CD4-positive, CD25-positive, alpha-beta regulatory T cell (primary cell): ENCODE results near the gene RHOXF2B. TPM values are rescaled to one million over a fixed set of nuclear protein-coding genes. Genes with fewer than 3 reads are reported as not detected.
"Not testable (repeated sequence)": the region's sequence is repeated elsewhere in the genome, so short reads cannot be mapped to it uniquely, and the experiment has no call there.

Source experiments
- ATAC-seq, 2 donors: fragments of 150-1000 bp; cut with Tn5 transposase; one replicate each; pipeline ENCODE4 v1.10.0; 2021; ENCODE audit warnings: low read depth in 2 of 2, moderate number of reproducible peaks in 2 of 2, moderate library complexity in 1 of 2
- DNase-seq, 3 donors: peaks; one replicate each; pipeline versions ENCODE4 v3.0.0 to v3.0.0-alpha.2; 2012 to 2022; ENCODE audit warnings: mixed read lengths in 1 of 3
- H3K27ac ChIP-seq: one replicate; pipeline ENCODE4 v1.7.0; 2013; ENCODE audit warnings: mild to moderate bottlenecking, low read length; ENCODE audit not compliant: insufficient read depth, poor library complexity, severe bottlenecking
- H3K27me3 ChIP-seq: one replicate; pipeline ENCODE4 v1.7.0; 2013; ENCODE audit warnings: low read length; ENCODE audit not compliant: control insufficient read depth, insufficient read depth
- H3K36me3 ChIP-seq: one replicate; pipeline ENCODE4 v1.7.0; 2013; ENCODE audit warnings: mild to moderate bottlenecking, low read length, moderate library complexity; ENCODE audit not compliant: control insufficient read depth, insufficient read depth
- H3K4me1 ChIP-seq: 2 replicates; pipeline ENCODE4 v1.7.0; 2013; ENCODE audit warnings: mild to moderate bottlenecking, low read length; ENCODE audit not compliant: insufficient read depth, control insufficient read depth, poor library complexity, severe bottlenecking
- H3K4me3 ChIP-seq: one replicate; pipeline ENCODE4 v1.7.0; 2013; ENCODE audit warnings: low read depth, mild to moderate bottlenecking, low read length, moderate library complexity
- H3K9me3 ChIP-seq, 2 experiments: 1 replicate in 1 of 2; 2 replicates in 1 of 2; pipeline ENCODE4 v1.7.0; 2013; ENCODE audit warnings: low read length in 2 of 2, mild to moderate bottlenecking in 1 of 2, moderate library complexity in 1 of 2; ENCODE audit not compliant: control insufficient read depth in 2 of 2
- H3K27ac Mint-ChIP-seq, 3 donors: one replicate each; pipeline ENCODE4 v1.8.0; 2020 to 2022; ENCODE audit warnings: mild to moderate bottlenecking in 3 of 3, mixed read lengths in 3 of 3, moderate library complexity in 2 of 3
- H3K27me3 Mint-ChIP-seq: one replicate; pipeline ENCODE4 v1.8.0; 2022; ENCODE audit warnings: mild to moderate bottlenecking, mixed read lengths
- H3K36me3 Mint-ChIP-seq: one replicate; pipeline ENCODE4 v1.8.0; 2020; ENCODE audit warnings: mixed read lengths
- H3K4me1 Mint-ChIP-seq, 4 donors: one replicate each; pipeline ENCODE4 v1.8.0; 2020 to 2022; ENCODE audit warnings: mixed read lengths in 4 of 4, mild to moderate bottlenecking in 1 of 4
- H3K4me3 Mint-ChIP-seq, 4 donors: one replicate each; pipeline ENCODE4 v1.8.0; 2020 to 2022; ENCODE audit warnings: mild to moderate bottlenecking in 4 of 4, mixed read lengths in 4 of 4, moderate library complexity in 3 of 4
- H3K9me3 Mint-ChIP-seq, 7 donors: one replicate each; pipeline ENCODE4 v1.8.0; 2020 to 2022; ENCODE audit warnings: mixed read lengths in 7 of 7, mild to moderate bottlenecking in 3 of 7, moderate library complexity in 2 of 7
- polyA plus RNA-seq, 4 donors: library from polyadenylated mRNA; unstranded; fragments of 300-500 nt; fragmentation: Illumina TruSeq; gene quantifications; one replicate each; pipeline ENCODE4 v1.2.3, GENCODE V29; 2021
- total RNA-seq: library from RNA; stranded (reverse); gene quantifications from one replicate; pipeline ENCODE4 v1.2.3, GENCODE V29; 2022

Gene RHOXF2B
- total RNA-seq (not detected), polyA plus RNA-seq (under 1 TPM in 1 of 4 donors, not detected in 3; 0.10 TPM)

GRCh38 chrX:120077590-120077989 lies at the start of gene RHOXF2B:
TSS of gene RHOXF2B (minus strand) at chrX:120077690. CDS start at chrX:120077552, 138 bp downstream.
- not testable (repeated sequence) for ATAC-seq, H3K4me3 ChIP-seq, H3K4me3 Mint-ChIP-seq, H3K27me3 Mint-ChIP-seq, H3K4me1 Mint-ChIP-seq, H3K9me3 Mint-ChIP-seq, H3K9me3 ChIP-seq, DNase-seq, H3K4me1 ChIP-seq, H3K36me3 Mint-ChIP-seq, H3K36me3 ChIP-seq, H3K27ac ChIP-seq, H3K27ac Mint-ChIP-seq, H3K27me3 ChIP-seq

DNA sequence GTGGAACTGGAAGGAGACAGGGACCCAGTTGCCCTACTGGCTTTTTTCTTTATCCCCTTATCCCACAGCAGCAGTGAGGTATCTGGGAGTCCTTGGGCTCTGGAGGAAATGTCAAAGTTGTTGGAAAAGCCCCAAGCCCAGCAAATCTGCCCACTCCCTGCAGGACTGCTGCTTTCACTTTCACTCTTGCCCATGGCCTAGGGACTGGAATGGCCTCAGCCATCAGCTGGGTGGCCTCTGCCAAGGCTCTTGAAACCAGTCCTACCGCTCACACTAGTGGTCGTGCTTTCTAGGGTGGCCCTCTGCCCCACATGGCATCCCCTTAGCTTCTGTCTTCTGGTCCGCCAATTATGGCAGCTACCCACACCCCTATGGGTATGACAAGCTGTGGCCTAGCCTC lies 48.0 kb upstream of the RHOXF2B start:
- no peak overlapping the region for H3K27ac Mint-ChIP-seq
- DNase-seq (no peak), ATAC-seq (no peak)
- Histone ChIP-seq H3K27ac (no peak overlapping the region), H3K4me3 (no peak overlapping the region), H3K27me3 (no peaks in the 10 kb centered on the region), H3K36me3 (no peaks in the 10 kb centered on the region), H3K4me1 (no peaks in the 10 kb centered on the region), H3K9me3 (no peaks in the 10 kb centered on the region)
- peaks cover 0 to 1% (median 0%) of the 10 kb centered on the region in 7 donors for H3K9me3 Mint-ChIP-seq
- no peaks in the 10 kb centered on the region for H3K36me3 Mint-ChIP-seq
- peaks cover 0 to 6% (median 0%) of the 10 kb centered on the region in 4 donors for H3K4me1 Mint-ChIP-seq
- no peaks in the 10 kb centered on the region for H3K27me3 Mint-ChIP-seq
- no peak overlapping the region for H3K4me3 Mint-ChIP-seq

DNA sequence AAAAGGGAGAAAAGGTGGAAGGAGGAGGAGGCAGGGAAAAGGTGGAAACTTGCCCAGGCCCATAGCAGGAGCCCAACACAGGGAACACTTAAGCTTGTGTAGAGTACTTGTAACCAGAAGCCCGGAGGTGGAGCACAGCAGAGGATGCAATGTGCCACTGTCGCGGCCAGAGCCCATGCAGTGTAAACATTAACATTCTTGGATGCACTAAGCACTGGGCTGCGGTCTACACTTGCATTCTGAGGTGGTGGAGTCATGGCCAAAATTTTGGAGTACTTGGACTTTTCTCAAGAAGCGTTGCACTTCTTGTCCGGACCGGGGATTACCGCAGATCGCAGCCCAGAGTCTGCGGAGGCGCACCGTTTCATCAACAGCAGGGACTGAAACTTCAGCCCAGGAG lies 42.7 kb upstream of the RHOXF2B start:
- Mint-ChIP-seq H3K4me1 (no peaks in the 10 kb centered on the region), H3K27me3 (no peaks in the 10 kb centered on the region)
- H3K9me3 ChIP-seq: no peaks in the 10 kb centered on the region

DNA sequence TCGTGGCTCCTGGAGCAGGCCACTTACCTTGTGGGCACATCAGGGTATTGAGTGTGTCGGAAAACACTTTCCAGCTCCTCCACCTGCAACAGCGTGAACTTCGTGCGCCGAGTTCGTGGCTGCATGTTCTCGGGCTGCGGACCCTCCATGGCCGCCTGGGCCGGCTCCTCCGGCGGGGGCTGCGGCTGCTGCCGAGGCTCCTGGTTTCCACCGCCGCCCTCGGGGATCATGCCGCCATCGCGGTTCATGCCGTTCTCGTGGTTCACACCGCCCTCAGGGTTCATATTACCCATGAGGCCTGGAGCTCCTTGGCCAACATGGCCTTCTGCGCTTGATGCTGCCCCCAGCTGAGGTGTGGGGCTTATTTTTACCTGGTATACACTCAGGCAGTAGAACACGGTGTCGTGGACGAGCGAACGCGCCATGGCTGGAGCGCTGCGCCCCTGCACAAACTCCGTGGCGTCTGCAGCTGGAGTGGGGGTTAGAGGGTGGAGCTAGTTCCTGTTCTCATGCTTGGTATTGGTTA lies 38.0 kb upstream of the RHOXF2B start, which contains the start of gene RHOXF1:
Gene RHOXF1 (minus strand): TSS at position 476 of the 526 bp plus-strand sequence. CDS start 51 bp downstream, at position 425.
- Histone ChIP-seq H3K27me3 (no peaks in the 10 kb centered on the region), H3K27ac (no peak within 1 kb of the TSS), H3K4me3 (no peak within 1 kb of the TSS), H3K36me3 (no peaks in the 10 kb centered on the region), H3K4me1 (no peaks in the 10 kb centered on the region), H3K9me3 (no peaks in the 10 kb centered on the region)
- Mint-ChIP-seq H3K4me3 (no peak within 1 kb of the TSS), H3K36me3 (peaks cover 3% of the 10 kb centered on the region), H3K9me3 (no peaks in the 10 kb centered on the region), H3K4me1 (no peaks in the 10 kb centered on the region), H3K27me3 (peaks cover 4% of the 10 kb centered on the region), H3K27ac (no peak within 1 kb of the TSS)
- DNase-seq: no peak
- ATAC-seq: no peak

More for the DNA sequence above, 42.7 kb upstream of the RHOXF2B start:
- H3K4me3 Mint-ChIP-seq: no peak overlapping the region
- H3K27ac Mint-ChIP-seq: no peak overlapping the region
- H3K9me3 Mint-ChIP-seq: peaks cover 0 to 1% (median 0%) of the 10 kb centered on the region in 7 donors
- Histone ChIP-seq H3K36me3 (no peaks in the 10 kb centered on the region), H3K4me3 (no peak overlapping the region), H3K27ac (no peak overlapping the region), H3K27me3 (no peaks in the 10 kb centered on the region), H3K4me1 (no peaks in the 10 kb centered on the region)
- no peak for ATAC-seq
- H3K36me3 Mint-ChIP-seq: no peaks in the 10 kb centered on the region
- DNase-seq: no peak

- H3K4me3 Mint-ChIP-seq: no peak overlapping the region
- H3K4me1 Mint-ChIP-seq: no peaks in the 10 kb centered on the region
- no peak overlapping the region for H3K4me3 ChIP-seq
- H3K27me3 Mint-ChIP-seq: peaks cover 4% of the 10 kb centered on the region
- ATAC-seq (no peak), DNase-seq (no peak)
- no peak overlapping the region for H3K27ac ChIP-seq
- H3K9me3 ChIP-seq: no peaks in the 10 kb centered on the region
- peaks cover 3% of the 10 kb centered on the region for H3K36me3 Mint-ChIP-seq
- H3K27ac Mint-ChIP-seq: no peak overlapping the region
- H3K36me3 ChIP-seq: no peaks in the 10 kb centered on the region
- H3K27me3 ChIP-seq: no peaks in the 10 kb centered on the region
- H3K4me1 ChIP-seq: no peaks in the 10 kb centered on the region
- H3K9me3 Mint-ChIP-seq: no peaks in the 10 kb centered on the region
Observed at GRCh38 chrX:120111611-120112010, 34.1 kb upstream of the RHOXF2B start.

DNA sequence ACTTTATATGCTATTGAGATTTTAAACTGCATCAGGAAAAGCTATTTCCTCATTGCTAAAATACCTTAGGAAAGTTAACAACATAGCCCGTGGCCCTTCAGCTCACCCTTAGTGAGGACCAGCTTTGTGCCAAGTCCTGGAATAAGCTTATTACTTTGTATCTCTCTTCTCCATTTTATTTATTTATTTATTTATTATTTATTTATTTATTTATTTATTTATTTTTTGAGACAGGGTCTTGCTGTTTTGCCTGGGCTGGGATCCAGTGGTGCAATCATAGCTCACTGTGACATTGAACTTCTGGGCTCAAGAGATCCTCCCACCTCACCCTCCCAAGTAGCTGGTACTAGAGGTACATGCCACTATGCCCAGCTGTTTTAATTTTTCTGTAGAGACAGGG lies 31.9 kb upstream of the RHOXF2B start:
- Mint-ChIP-seq H3K36me3 (peaks cover 2% of the 10 kb centered on the region), H3K27ac (no peak overlapping the region), H3K27me3 (no peaks in the 10 kb centered on the region), H3K9me3 (peaks cover 0 to 2% (median 0%) of the 10 kb centered on the region in 7 donors), H3K4me1 (no peaks in the 10 kb centered on the region), H3K4me3 (no peak overlapping the region)
- Histone ChIP-seq H3K4me1 (no peaks in the 10 kb centered on the region), H3K27ac (no peak overlapping the region), H3K27me3 (no peaks in the 10 kb centered on the region), H3K4me3 (no peak overlapping the region), H3K9me3 (no peaks in the 10 kb centered on the region), H3K36me3 (no peaks in the 10 kb centered on the region)
- DNase-seq (no peak), ATAC-seq (no peak)

- H3K27me3 Mint-ChIP-seq, ATAC-seq, H3K27me3 ChIP-seq, DNase-seq, H3K4me3 Mint-ChIP-seq, H3K27ac Mint-ChIP-seq, H3K36me3 ChIP-seq, H3K4me1 Mint-ChIP-seq, H3K36me3 Mint-ChIP-seq, H3K4me1 ChIP-seq, H3K27ac ChIP-seq, H3K4me3 ChIP-seq: not testable (repeated sequence)
- peaks cover 10 to 20% of the 10 kb centered on the region in 2 experiments for H3K9me3 ChIP-seq
- H3K9me3 Mint-ChIP-seq: peaks cover 0 to 11% (median 0%) of the 10 kb centered on the region in 7 donors
Observed at GRCh38 chrX:120104707-120105106, 27.2 kb upstream of the RHOXF2B start.

DNA sequence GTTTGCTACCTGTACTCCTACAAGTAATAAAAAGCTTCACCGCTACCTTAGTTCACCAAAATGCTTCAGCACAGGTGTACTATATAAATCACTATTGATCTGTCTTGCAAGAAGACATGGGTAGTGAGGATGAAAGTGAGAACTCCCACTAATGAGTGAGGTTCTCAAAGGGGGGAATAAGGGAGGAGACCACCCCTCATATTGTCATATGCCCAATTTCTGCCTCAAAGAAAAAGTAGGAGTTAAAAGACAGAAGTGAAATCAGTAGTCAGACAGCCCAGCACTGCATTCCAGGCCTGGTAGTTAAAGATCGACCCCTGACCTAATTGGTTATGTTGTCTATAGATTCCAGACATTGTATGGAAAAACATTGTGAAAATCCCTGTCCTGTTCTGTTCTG lies 23.6 kb upstream of the RHOXF2B start:
- H3K27me3 ChIP-seq, H3K4me3 Mint-ChIP-seq, DNase-seq, H3K27ac ChIP-seq, H3K36me3 Mint-ChIP-seq, ATAC-seq, H3K4me3 ChIP-seq, H3K4me1 ChIP-seq, H3K27ac Mint-ChIP-seq, H3K36me3 ChIP-seq, H3K4me1 Mint-ChIP-seq, H3K27me3 Mint-ChIP-seq: not testable (repeated sequence)
- H3K9me3 ChIP-seq: peaks cover 10 to 20% of the 10 kb centered on the region in 2 experiments
- H3K9me3 Mint-ChIP-seq: peaks cover 0 to 11% (median 0%) of the 10 kb centered on the region in 7 donors
